Thymus (tissue), 11 donors: ENCODE data around the gene GAN. TPM values are rescaled to one million over a fixed set of nuclear protein-coding genes. Genes with fewer than 3 reads are reported as not detected.
"Not testable (repeated sequence)": the region's sequence is repeated elsewhere in the genome, so short reads cannot be mapped to it uniquely, and the experiment has no call there.

Experiments
- DNase-seq, 9 donors: peaks; one replicate each; pipeline ENCODE4 v3.0.0-alpha.2; 2013; ENCODE audit warnings: low spot score in 9 of 9, low read depth in 6 of 9, missing footprints in 1 of 9
- H3K27ac ChIP-seq, 2 donors: one replicate each; pipeline ENCODE4 v1.5.1; 2013; ENCODE audit warnings: control low read depth in 1 of 2, low read depth in 1 of 2, low read length in 1 of 2, mild to moderate bottlenecking in 1 of 2, moderate library complexity in 1 of 2
- H3K27me3 ChIP-seq, 2 donors: one replicate each; pipeline ENCODE4 v1.5.1; 2013; ENCODE audit warnings: low read length in 1 of 2; ENCODE audit not compliant: control insufficient read depth in 2 of 2, insufficient read depth in 1 of 2
- H3K36me3 ChIP-seq, 2 donors: one replicate each; pipeline ENCODE4 v1.5.1; 2013; ENCODE audit warnings: low read length in 1 of 2, mild to moderate bottlenecking in 1 of 2, moderate library complexity in 1 of 2; ENCODE audit not compliant: control insufficient read depth in 2 of 2, insufficient read depth in 2 of 2
- H3K4me1 ChIP-seq, 2 donors: one replicate each; pipeline ENCODE4 v1.5.1; 2013; ENCODE audit warnings: low read length in 2 of 2; ENCODE audit not compliant: control insufficient read depth in 2 of 2, insufficient read depth in 2 of 2
- H3K4me3 ChIP-seq, 2 donors: one replicate each; pipeline ENCODE4 v1.5.1; 2013; ENCODE audit warnings: low read length in 2 of 2, control low read depth in 1 of 2, mild to moderate bottlenecking in 1 of 2
- H3K9me3 ChIP-seq, 2 donors: one replicate each; pipeline ENCODE4 v1.5.1; 2013; ENCODE audit warnings: low read length in 1 of 2, mild to moderate bottlenecking in 1 of 2; ENCODE audit not compliant: control insufficient read depth in 2 of 2, insufficient read depth in 1 of 2
- WGBS: extraction: QIAGEN DNeasy Blood & Tissue Kit; methylation state at CpG from one replicate; pipeline ENCODE4 v1.1.7; 2013; 5-methylcytosine and 5-hydroxymethylcytosine counted together
- polyA plus RNA-seq: library from polyadenylated mRNA; stranded (reverse); fragments of 200-250 nt; gene quantifications from one replicate; pipeline ENCODE4 v1.2.3, GENCODE V29; 2013
- total RNA-seq: library from RNA; stranded (reverse); fragments of 120-200 nt; gene quantifications from one replicate; pipeline ENCODE4 v1.2.4, GENCODE V29; 2013
- donor health status: healthy.

The GAN gene
- total and polyA plus RNA-seq, 2 donors, result 2.4 to 2.5 TPM

DNA sequence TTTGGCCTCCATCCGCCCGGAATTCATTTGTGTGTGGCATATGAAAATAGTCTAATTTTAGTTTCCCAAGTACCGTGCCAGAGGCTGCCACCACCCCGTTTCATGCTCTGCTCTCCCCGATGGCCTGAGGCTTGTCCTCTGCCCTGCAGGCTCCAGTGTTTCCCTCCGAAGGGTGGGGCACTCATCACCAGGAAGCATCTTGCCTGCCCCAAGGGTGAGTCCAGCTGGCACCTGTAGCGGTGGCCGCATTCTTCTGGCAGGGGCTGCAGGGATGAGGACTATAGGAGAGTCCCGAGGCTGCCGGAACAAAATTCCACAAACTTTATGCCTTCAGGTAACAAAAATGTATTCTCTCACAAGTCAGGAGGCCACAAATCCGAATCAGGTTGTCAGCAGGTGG is 106.8 kb downstream of the GAN start:
- Histone ChIP-seq H3K27ac (no peak overlapping the region), H3K4me1 (peaks cover 3 to 4% of the 10 kb centered on the region in 2 donors), H3K4me3 (no peak overlapping the region), H3K36me3 (no peaks in the 10 kb centered on the region), H3K9me3 (no peaks in the 10 kb centered on the region), H3K27me3 (no peaks in the 10 kb centered on the region)
- no peak for DNase-seq
- 98% methylated on average over 11 of the region's 11 CpGs for WGBS

DNA sequence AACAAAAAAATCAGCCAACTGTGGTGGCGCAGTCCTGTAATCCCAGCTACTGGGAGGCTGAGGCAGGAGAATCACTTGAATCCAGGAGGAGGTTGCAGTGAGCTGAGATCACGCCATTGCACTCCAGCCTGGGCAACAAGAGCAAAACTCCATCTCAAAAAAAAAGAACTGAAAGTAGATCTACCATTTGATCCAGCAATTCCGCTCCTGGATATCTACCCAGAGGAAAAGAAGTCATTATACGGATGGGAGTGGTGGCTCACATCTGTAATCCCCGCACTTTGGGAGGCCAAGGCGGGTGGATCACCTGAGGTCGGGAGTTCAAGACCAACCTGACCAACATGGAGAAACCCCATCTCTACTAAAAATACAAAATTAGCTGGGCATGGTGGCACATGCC is 107.4 kb downstream of the GAN start:
- 98% methylated on average over 7 of the region's 7 CpGs for WGBS
- H3K36me3 ChIP-seq, H3K4me3 ChIP-seq, H3K9me3 ChIP-seq, H3K27ac ChIP-seq, H3K27me3 ChIP-seq, DNase-seq, H3K4me1 ChIP-seq: not testable (repeated sequence)

DNA sequence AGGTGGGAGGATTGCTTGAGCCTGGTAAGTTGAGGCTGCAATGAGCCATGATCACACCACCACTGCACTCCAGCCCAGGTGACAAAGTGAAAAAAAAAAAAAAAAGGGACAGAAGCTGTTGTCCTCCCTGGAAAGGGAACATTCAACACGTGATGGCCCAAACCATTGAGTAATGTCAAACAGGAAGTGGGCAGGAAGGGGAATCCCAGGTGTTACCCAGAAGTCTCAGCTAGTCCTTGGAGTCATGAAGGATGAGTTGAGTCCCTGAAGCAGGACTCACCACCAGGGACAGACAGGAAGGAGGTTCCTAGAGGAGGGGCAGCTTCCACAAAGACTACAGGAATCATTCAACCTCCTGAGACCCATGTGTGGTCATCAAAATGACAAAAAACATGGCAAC is 110.0 kb downstream of the GAN start:
- Histone ChIP-seq H3K4me1 (peaks cover 3 to 11% of the 10 kb centered on the region in 2 donors), H3K27me3 (no peaks in the 10 kb centered on the region), H3K36me3 (no peaks in the 10 kb centered on the region), H3K4me3 (no peak overlapping the region), H3K9me3 (no peaks in the 10 kb centered on the region), H3K27ac (no peak overlapping the region)
- DNase-seq, result peak in 1 of 9 donors; percentile 46
- WGBS, result 4% methylated on average over 1 of the region's 1 CpG

DNA sequence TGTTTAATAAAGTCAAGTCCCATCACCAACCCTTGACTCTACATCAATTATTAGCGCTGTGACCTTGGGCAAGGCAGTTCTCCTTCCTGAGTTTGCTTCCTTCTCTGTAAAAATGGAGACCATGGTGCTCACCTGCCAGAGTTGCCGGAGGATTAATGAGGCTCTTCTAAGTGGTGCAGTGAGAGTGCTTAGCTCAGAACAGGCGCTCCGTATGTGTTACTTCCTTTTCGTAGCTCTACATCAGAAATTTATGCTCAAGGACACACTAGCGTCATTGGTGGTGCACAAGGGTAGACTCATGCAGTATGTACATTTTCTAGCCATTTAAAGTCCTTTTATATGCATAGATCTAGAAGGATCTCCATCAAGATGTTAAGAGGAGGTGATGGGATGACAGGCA is 112.5 kb downstream of the GAN start:
- DNase-seq, result no peak
- WGBS, result 90% methylated on average over 6 of the region's 6 CpGs

DNA sequence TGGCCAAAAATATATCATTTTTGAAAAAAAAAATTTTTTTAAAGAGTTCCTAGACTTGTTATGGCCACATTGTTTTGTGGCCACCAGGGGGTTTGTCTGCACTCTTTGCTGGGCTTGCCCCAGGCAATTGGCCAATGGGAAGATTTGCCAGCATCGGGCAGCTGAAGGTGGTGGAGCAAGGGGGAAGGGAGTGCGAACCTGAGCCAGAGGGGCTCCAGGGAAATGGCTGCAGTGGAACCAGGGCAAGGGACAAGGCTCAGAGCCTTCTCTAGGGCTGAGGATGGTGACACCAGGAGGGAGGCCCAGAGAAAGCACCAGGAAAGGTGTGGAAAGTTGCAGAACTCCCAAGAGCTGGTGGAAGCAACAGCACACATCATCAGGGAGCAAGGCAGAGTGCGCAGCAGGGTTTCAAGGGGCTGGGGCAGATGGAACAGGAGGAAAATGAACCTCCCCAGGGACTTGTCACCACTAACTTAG is 114.3 kb downstream of the GAN start:
- peaks cover 0 to 3% of the 10 kb centered on the region in 2 donors for H3K9me3 ChIP-seq
- 76% methylated on average over 3 of the region's 3 CpGs for WGBS
- no peak for DNase-seq

More for the DNA sequence above, 112.5 kb downstream of the GAN start:
- Histone ChIP-seq H3K27me3 (no peaks in the 10 kb centered on the region), H3K4me3 (no peak overlapping the region), H3K9me3 (no peaks in the 10 kb centered on the region), H3K36me3 (no peaks in the 10 kb centered on the region), H3K27ac (no peak overlapping the region), H3K4me1 (peaks cover 10 to 24% of the 10 kb centered on the region in 2 donors)

DNA sequence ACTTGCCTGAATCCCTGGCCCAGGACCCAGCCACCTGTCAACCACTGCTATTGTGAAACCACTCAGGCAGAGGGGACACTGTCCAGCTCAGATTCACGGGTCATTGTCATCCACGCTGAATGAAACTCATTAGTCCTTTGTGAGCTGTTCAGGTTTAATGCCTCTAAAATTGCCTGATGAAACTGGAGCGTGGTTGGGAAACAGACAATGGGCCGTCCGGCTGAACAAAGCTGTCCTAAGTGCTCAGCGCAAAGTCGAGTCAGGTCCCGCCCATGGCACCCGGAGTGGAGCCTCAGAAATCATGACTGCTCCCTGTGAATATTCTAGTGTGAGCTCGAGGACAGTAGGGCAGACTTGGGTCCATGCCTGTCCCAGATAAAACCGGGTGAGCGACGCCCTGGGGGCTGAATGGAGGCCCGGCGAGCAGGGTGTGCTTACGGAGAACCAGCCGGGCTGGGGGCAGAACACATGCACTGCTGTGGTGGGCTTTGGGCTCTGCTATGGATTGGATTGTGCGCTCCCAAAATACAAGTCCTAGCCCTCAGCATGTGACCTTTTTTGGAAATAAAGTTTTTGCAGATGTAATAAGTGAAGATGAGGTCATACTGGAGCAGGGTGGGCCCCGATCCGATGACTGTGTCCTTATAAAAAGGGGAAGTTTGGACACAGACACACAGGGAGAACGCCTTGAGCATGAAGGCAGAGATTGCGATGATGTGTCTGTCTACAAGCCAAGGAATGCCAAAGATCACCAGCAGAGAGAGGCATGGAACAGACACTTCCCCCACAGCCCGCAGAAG is 117.0 kb downstream of the GAN start:
- no peak for DNase-seq
- H3K4me3 ChIP-seq, result no peak overlapping the region
- peak overlapping the region; percentile 23 to 42 for H3K27ac ChIP-seq
- H3K36me3 ChIP-seq, result no peaks in the 10 kb centered on the region
- peaks cover 16 to 39% of the 10 kb centered on the region in 2 donors for H3K4me1 ChIP-seq
- WGBS, result 96% methylated on average over 23 of the region's 23 CpGs
- H3K27me3 ChIP-seq, result no peaks in the 10 kb centered on the region
- peaks cover 0 to 3% of the 10 kb centered on the region in 2 donors for H3K9me3 ChIP-seq

More for the DNA sequence above, 114.3 kb downstream of the GAN start:
- Histone ChIP-seq H3K36me3 (no peaks in the 10 kb centered on the region), H3K4me1 (peaks cover 15 to 37% of the 10 kb centered on the region in 2 donors), H3K27me3 (no peaks in the 10 kb centered on the region), H3K27ac (no peak overlapping the region), H3K4me3 (no peak overlapping the region)

DNA sequence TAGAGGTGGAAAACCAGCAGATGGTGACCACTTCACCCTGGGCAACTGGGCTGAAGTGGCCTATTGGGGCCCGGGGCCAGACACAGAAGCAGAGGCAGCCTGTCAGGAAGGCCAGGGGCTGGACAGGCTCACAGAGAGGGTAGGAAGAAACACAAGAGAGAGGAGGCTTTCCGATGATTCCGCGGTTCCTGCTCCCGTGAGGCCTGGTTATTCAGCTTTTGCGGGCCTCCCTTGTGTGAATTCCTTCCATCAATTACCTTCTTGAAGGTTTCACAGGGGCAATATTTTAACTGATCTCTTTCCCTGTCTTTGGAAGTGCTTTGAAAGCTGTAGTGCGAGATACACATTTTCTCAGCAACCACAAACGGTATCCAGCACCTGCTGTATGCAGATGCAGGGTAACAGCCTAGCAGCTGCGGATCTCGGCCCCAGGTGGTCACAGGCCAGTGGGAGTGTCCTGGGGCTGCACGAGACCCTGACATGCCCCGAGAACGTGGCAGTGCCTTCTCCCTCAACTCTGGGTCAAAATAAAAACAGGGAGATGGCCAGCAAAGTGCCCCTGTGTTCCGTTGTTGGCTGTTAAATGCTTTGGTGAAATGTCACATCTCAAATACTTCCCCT is 118.3 kb downstream of the GAN start:
- Histone ChIP-seq H3K9me3 (peaks cover 0 to 3% of the 10 kb centered on the region in 2 donors), H3K4me3 (no peak overlapping the region), H3K27ac (peak overlapping the region; percentile 52 to 92), H3K27me3 (peaks cover 0 to 2% of the 10 kb centered on the region in 2 donors), H3K36me3 (no peaks in the 10 kb centered on the region), H3K4me1 (peaks cover 16 to 41% of the 10 kb centered on the region in 2 donors)
- peak in 8 of 9 donors; percentile 57 to 88 (median 65) for DNase-seq
- WGBS, result 14% methylated on average over 14 of the region's 14 CpGs

DNA sequence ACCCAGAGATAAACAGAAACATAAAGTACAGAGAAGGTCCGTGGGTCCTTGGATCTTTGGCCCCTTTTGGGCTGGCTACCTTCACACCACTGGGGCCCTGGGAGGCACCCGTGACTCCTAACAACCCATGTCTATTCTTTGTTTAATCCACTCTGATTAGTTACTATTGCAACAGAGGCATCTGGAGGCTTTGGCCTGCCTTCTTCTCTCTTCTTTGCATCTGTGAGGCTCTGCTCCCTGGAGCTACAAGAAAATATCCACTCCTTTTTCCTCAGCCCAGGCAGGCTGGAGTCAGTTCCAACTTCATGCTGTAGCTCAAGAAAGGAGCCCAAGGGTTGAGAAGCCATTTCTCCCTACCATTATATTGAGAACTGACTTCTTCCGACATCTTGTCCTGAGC is 120.3 kb downstream of the GAN start:
- DNase-seq, result no peak
- peaks cover 0 to 3% of the 10 kb centered on the region in 2 donors for H3K9me3 ChIP-seq
- H3K27ac ChIP-seq, result no peak overlapping the region
- H3K36me3 ChIP-seq, result no peaks in the 10 kb centered on the region
- peaks cover 16 to 39% of the 10 kb centered on the region in 2 donors for H3K4me1 ChIP-seq
- no peak overlapping the region for H3K4me3 ChIP-seq
- WGBS, result 97% methylated on average over 3 of the region's 3 CpGs
- H3K27me3 ChIP-seq, result peaks cover 0 to 2% of the 10 kb centered on the region in 2 donors

DNA sequence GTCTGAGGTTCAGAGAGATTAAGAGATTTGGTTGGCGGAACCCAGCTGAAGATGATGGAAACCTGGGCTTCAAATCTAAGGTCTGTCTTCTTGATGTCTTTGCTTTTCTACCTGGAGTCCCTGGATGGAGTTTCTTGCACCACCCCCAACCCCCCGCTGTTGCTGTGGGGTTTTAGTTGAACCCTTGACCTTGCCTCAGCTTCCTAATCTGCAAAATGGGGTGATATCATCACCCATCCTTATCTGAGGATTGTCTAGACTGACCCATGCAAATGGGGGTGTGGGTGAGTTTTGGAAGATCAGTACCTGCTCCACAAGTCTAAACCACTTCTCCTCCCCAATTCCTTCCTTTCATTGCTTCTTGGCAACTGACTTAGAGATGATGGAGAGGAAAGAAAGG is 120.8 kb downstream of the GAN start:
- no peak overlapping the region for H3K4me3 ChIP-seq
- no peaks in the 10 kb centered on the region for H3K36me3 ChIP-seq
- over 99% methylated on average over 2 of the region's 2 CpGs for WGBS
- DNase-seq, result no peak
- peaks cover 0 to 2% of the 10 kb centered on the region in 2 donors for H3K27me3 ChIP-seq
- no peak overlapping the region for H3K27ac ChIP-seq
- peaks cover 0 to 3% of the 10 kb centered on the region in 2 donors for H3K9me3 ChIP-seq
- peaks cover 16 to 39% of the 10 kb centered on the region in 2 donors for H3K4me1 ChIP-seq
